ENCODE results near the gene SSC5D.
"Not testable (repeated sequence)": the region's sequence is repeated elsewhere in the genome, so short reads cannot be mapped to it uniquely, and the experiment has no call there.

The SSC5D gene

GRCh38 chr19:55503502-55504251 lies 15.4 kb downstream of the SSC5D start:
- DNase-seq (ENCODE audit: low read depth in 2 of 2): peak; percentile 80 to 81

GRCh38 chr19:55504252-55504603 lies 16.0 kb downstream of the SSC5D start:
- no peak for DNase-seq (ENCODE audit: low read depth in 2 of 2)

DNA sequence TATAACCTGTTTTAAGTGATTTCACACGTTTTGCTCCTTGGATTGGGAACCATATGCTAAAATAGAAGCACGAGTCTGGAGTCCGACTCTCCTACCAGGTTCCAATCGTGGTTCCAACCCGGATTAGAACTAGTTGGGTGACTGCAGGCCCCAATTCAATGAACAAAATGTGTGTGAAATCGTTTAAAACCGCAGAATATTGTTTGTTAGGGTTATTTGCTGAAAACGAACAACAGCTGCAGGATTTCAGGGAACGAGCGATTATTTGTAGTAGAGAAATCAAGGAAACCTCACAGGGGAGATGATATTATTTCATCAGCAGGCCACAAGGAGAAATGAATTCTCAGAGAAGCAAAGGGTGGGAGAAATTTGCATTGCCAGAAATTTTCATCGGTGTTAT lies 16.7 kb downstream of the SSC5D start:
- DNase-seq (ENCODE audit: low read depth in 2 of 2): no peak

DNA sequence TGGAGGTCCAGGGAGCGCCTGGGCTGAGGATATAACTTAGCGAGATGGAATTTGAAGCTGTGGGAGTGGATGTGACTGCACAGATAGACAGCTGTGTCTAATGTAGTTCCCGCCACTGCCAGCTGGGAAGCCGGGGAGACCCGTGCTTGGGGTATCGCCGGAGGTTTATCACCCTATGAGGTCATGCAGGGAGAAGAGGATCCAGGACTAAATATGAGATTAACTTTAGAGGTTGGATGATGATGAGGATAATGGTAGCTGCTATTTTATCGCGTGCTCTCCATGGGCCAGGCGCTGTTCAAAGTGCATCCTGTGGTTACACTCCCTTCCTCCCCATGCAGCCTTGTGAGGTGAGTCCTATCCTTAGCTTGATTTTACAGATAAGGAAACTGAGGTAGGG lies 19.9 kb downstream of the SSC5D start:
- DNase-seq (ENCODE audit: low read depth in 2 of 2): no peak

DNA sequence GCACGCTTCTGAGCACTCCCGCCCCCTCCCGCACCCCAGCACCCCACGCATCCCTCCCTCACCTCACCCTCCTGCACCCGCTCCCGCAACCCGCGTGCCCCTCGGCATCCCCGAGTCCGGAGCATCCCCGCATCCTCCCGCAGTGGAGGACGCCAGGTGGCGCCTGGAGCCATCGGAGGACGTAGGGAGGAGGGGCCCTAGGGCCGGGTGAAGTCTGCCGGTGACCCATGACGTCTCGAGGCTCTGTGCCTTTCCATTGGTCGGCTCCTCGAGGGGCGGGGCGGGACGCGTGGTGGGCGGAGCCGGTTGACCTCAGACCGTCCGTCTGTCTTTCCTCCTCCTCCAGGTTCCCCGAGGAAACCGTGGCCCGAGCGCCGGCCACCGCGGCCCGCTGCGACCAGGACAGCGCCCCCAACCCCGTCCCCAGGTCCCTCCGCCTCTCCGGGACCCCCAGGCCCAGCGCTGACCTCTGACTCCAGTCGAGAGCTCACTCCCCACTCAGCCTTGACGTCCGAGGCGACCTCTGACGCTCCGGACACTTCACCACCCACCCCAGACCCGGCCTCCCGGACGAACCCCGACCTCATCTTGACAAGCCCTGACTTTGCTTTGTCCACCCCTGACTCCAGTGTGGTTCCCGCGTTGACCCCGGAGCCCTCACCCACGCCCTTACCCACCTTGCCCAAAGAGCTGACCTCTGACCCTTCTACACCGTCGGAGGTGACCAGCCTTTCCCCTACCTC lies 28.8 kb downstream of the SSC5D start:
- DNase-seq (ENCODE audit: low read depth in 2 of 2): peak; percentile 82 to 84

- no peak for DNase-seq (ENCODE audit: low read depth in 2 of 2)
Observed at GRCh38 chr19:55519451-55520311, 31.4 kb downstream of the SSC5D start.

GRCh38 chr19:55520691-55521292 lies 32.6 kb downstream of the SSC5D start:
- DNase-seq (ENCODE audit: low read depth in 2 of 2): no peak

DNA sequence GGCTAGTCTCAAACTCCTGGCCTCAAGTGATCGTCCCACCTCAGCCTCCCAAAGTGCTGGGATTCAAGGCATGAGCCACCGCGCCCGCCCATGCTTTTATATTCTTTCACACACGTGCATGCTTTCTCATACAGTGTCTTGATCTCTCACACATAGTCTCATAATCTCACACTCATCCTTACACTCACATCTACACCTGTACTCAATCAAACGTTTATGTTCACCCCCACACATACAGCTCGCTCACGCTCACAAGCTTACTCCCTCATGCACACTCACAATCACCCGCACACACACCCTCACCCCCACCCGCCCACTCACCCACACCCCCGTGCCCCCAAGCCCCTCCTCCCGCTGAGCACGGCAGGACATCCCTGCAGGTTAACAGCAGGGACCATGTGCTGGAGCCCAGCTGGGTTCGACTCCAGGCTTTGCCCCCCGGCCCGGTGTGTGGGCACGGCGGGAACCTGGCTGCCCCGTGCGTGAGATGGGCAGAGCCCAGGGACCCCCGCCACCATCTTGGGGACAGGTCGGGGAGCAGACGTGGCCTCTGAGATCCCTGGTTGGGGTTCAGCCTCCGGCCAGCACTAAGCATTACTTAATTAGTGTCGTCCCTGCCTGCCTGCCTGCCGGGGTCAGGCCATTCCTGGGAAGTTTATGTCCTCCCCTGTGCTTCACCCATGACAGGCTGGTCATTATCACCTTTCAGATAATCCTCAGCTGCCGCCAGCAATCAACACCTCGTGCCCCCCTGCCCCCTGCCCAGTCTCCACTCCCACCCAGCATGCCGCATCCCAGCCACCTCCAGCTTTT lies 37.3 kb downstream of the SSC5D start:
- DNase-seq (ENCODE audit: low read depth in 2 of 2): no peak

GRCh38 chr19:55526216-55527196 lies 38.3 kb downstream of the SSC5D start:
- DNase-seq (ENCODE audit: low read depth in 2 of 2): no peak

- no peak for DNase-seq (ENCODE audit: low read depth in 2 of 2)
Observed at GRCh38 chr19:55527197-55528029, 39.2 kb downstream of the SSC5D start.

GRCh38 chr19:55528030-55528803 lies 40.0 kb downstream of the SSC5D start:
- DNase-seq (ENCODE audit: low read depth in 2 of 2): no peak

DNA sequence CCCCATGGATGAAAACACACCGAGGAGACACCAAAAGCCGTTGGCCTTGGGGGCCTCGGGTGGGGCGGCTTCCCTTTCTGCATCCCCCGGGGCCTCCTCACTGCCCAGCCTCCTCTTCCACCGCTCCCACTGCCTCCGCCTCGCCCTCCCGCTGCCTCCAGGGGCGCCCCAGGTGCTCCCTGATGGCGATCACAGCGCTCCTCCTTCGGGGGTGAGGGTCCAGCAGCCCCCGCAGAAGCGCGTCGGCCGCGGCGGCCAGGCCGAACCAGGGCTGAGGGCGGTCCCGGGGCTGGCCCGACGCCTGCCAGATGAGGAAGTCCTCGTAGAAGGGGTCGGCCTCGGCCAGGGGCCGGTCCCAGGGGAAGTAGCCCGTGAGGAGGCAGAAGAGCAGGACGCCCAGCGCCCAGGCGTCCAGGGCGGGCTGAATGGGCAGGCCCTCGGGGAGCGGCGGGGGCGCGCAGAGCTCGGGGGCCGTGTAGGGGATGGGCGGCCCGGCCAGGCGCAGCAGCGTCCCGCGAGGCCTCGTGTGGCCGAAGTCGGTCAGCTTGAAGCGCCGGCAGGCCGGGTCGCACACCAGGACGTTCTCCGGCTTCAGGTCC lies 41.5 kb downstream of the SSC5D start:
- DNase-seq (ENCODE audit: low read depth in 2 of 2): no peak

GRCh38 chr19:55530996-55531395 lies 42.8 kb downstream of the SSC5D start:
- DNase-seq (ENCODE audit: low read depth in 2 of 2): no peak

- not testable (repeated sequence) for DNase-seq (ENCODE audit: low read depth in 2 of 2)
Observed at GRCh38 chr19:55534280-55534679, 46.0 kb downstream of the SSC5D start.

- no peak for DNase-seq (ENCODE audit: low read depth in 2 of 2)
Observed at GRCh38 chr19:55535173-55535964, 47.1 kb downstream of the SSC5D start.

- no peak for DNase-seq (ENCODE audit: low read depth in 2 of 2)
Observed at GRCh38 chr19:55535965-55536350, 47.7 kb downstream of the SSC5D start.

- no peak for DNase-seq (ENCODE audit: low read depth in 2 of 2)
Observed at GRCh38 chr19:55536366-55536765, 48.1 kb downstream of the SSC5D start.

Measured in activated CD8-positive, alpha-beta memory T cell treated with anti-CD3 and anti-CD28 coated beads for 4 hours (primary cell).